Parathyroid adenoma (tissue), 2 donors: ENCODE data around the gene MARF1.

Source experiments
- H2AFZ ChIP-seq: fragments of 300-600 bp; sonication (generic); one replicate; pipeline ENCODE4 v1.7.0; 2017; ENCODE audit warnings: antibody characterized with exemption, mild to moderate bottlenecking
- H3K27ac ChIP-seq: fragments of 300-600 bp; sonication (generic); one replicate; pipeline ENCODE4 v1.7.0; 2017
- H3K27me3 ChIP-seq: fragments of 300-600 bp; sonication (generic); one replicate; pipeline ENCODE4 v1.7.0; 2017; ENCODE audit warnings: low read length; ENCODE audit not compliant: control insufficient read depth, insufficient read depth
- H3K36me3 ChIP-seq: fragments of 300-600 bp; sonication (generic); one replicate; pipeline ENCODE4 v1.7.0; 2017; ENCODE audit warnings: low read length; ENCODE audit not compliant: control insufficient read depth, insufficient read depth
- H3K4me1 ChIP-seq: fragments of 300-600 bp; sonication (generic); one replicate; pipeline ENCODE4 v1.7.0; 2017; ENCODE audit warnings: control low read depth
- H3K4me2 ChIP-seq: fragments of 300-600 bp; sonication (generic); one replicate; pipeline ENCODE4 v1.7.0; 2017; ENCODE audit warnings: low read length
- H3K4me3 ChIP-seq: fragments of 300-600 bp; sonication (generic); one replicate; pipeline ENCODE4 v1.7.0; 2017; ENCODE audit warnings: low read depth, low read length
- H3K79me2 ChIP-seq: fragments of 300-600 bp; sonication (generic); one replicate; pipeline ENCODE4 v1.7.0; 2017; ENCODE audit warnings: control low read depth
- H3K9ac ChIP-seq: fragments of 300-600 bp; sonication (generic); one replicate; pipeline ENCODE4 v1.7.0; 2017; ENCODE audit warnings: mild to moderate bottlenecking
- H3K9me3 ChIP-seq: fragments of 300-600 bp; sonication (generic); one replicate; pipeline ENCODE4 v1.7.0; 2017; ENCODE audit warnings: low read length; ENCODE audit not compliant: control insufficient read depth
- TF ChIP-seq, protein P1 (sequence below): fragments of 300-600 bp; sonication (generic); IDR thresholded peaks from one replicate; pipeline ENCODE4 v1.7.0; 2017; ENCODE audit warnings: antibody characterized with exemption, mild to moderate bottlenecking
- donor health status: primary hyperparathyroidism.

The MARF1 gene

DNA sequence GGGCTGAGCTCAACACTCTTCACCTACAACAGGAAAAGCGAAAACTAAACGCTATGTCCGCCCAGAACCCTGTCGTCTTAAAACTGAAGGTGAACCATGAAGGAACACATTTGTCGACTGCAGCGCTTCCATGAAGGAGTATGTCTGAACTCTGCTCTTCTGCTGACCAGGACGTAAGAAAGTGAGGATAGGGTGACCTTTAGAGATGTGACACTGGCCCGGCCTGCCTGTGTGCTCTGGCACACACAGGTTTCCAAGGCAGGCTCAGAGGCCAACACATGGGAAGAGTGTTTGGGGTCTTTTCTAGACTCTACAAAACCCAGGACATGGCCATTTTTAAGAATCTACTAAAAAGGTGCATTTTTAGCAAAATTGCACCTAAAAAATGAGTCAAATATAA is 21.1 kb downstream of the MARF1 start:
- no peaks in the 10 kb centered on the region for H3K9me3 ChIP-seq
- H3K9ac ChIP-seq = no peak overlapping the region
- H3K4me2 ChIP-seq = no peak overlapping the region
- H3K4me1 ChIP-seq = no peaks in the 10 kb centered on the region
- H3K79me2 ChIP-seq = no peaks in the 10 kb centered on the region
- TF ChIP-seq, protein P1, sequence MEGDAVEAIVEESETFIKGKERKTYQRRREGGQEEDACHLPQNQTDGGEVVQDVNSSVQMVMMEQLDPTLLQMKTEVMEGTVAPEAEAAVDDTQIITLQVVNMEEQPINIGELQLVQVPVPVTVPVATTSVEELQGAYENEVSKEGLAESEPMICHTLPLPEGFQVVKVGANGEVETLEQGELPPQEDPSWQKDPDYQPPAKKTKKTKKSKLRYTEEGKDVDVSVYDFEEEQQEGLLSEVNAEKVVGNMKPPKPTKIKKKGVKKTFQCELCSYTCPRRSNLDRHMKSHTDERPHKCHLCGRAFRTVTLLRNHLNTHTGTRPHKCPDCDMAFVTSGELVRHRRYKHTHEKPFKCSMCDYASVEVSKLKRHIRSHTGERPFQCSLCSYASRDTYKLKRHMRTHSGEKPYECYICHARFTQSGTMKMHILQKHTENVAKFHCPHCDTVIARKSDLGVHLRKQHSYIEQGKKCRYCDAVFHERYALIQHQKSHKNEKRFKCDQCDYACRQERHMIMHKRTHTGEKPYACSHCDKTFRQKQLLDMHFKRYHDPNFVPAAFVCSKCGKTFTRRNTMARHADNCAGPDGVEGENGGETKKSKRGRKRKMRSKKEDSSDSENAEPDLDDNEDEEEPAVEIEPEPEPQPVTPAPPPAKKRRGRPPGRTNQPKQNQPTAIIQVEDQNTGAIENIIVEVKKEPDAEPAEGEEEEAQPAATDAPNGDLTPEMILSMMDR = no peak
- H2AFZ ChIP-seq = no peak overlapping the region
- no peak overlapping the region for H3K4me3 ChIP-seq
- H3K36me3 ChIP-seq = no peaks in the 10 kb centered on the region
- H3K27ac ChIP-seq = no peak overlapping the region
- no peaks in the 10 kb centered on the region for H3K27me3 ChIP-seq

- no peaks in the 10 kb centered on the region for H3K9me3 ChIP-seq
- H3K79me2 ChIP-seq = no peaks in the 10 kb centered on the region
- no peak overlapping the region for H3K4me3 ChIP-seq
- TF ChIP-seq, protein P1 = no peak
- no peaks in the 10 kb centered on the region for H3K36me3 ChIP-seq
- no peak overlapping the region for H3K4me2 ChIP-seq
- no peak overlapping the region for H2AFZ ChIP-seq
- H3K4me1 ChIP-seq = no peaks in the 10 kb centered on the region
- no peak overlapping the region for H3K27ac ChIP-seq
- H3K9ac ChIP-seq = no peak overlapping the region
- no peaks in the 10 kb centered on the region for H3K27me3 ChIP-seq
These were observed 21.5 kb downstream of the MARF1 start for GRCh38 chr16:15621456-15621855.

GRCh38 chr16:15620611-15621195 is 22.3 kb downstream of the MARF1 start:
- H3K27me3 ChIP-seq = no peaks in the 10 kb centered on the region
- H3K4me3 ChIP-seq = no peak overlapping the region
- no peak overlapping the region for H3K4me2 ChIP-seq
- H3K4me1 ChIP-seq = no peaks in the 10 kb centered on the region
- no peaks in the 10 kb centered on the region for H3K9me3 ChIP-seq
- H3K79me2 ChIP-seq = no peaks in the 10 kb centered on the region
- H3K36me3 ChIP-seq = no peaks in the 10 kb centered on the region
- TF ChIP-seq, protein P1 = no peak
- no peak overlapping the region for H2AFZ ChIP-seq
- no peak overlapping the region for H3K9ac ChIP-seq
- H3K27ac ChIP-seq = no peak overlapping the region

GRCh38 chr16:15618392-15618791 is 24.6 kb downstream of the MARF1 start:
- H3K4me2 ChIP-seq = no peak overlapping the region
- H3K9me3 ChIP-seq = no peaks in the 10 kb centered on the region
- H3K79me2 ChIP-seq = no peaks in the 10 kb centered on the region
- no peaks in the 10 kb centered on the region for H3K4me1 ChIP-seq
- no peak overlapping the region for H3K9ac ChIP-seq
- no peak overlapping the region for H3K27ac ChIP-seq
- TF ChIP-seq, protein P1 = no peak
- no peaks in the 10 kb centered on the region for H3K36me3 ChIP-seq
- H3K27me3 ChIP-seq = no peaks in the 10 kb centered on the region
- H3K4me3 ChIP-seq = no peak overlapping the region
- H2AFZ ChIP-seq = no peak overlapping the region

- H3K4me3 ChIP-seq = no peak overlapping the region
- no peak overlapping the region for H3K27ac ChIP-seq
- H3K9me3 ChIP-seq = no peaks in the 10 kb centered on the region
- H3K9ac ChIP-seq = no peak overlapping the region
- H3K4me2 ChIP-seq = no peak overlapping the region
- H3K79me2 ChIP-seq = no peaks in the 10 kb centered on the region
- no peaks in the 10 kb centered on the region for H3K27me3 ChIP-seq
- no peak overlapping the region for H2AFZ ChIP-seq
- TF ChIP-seq, protein P1 = no peak
- no peaks in the 10 kb centered on the region for H3K4me1 ChIP-seq
- H3K36me3 ChIP-seq = no peaks in the 10 kb centered on the region
These were observed 25.1 kb downstream of the MARF1 start for GRCh38 chr16:15617901-15618300.
